D721Med (cell line): Measurements from ENCODE around the gene ACER3.

Experiments used
- DNase-seq: peaks from one replicate; pipeline ENCODE4 v3.0.0; 2011; ENCODE audit warnings: low spot score; ENCODE audit not compliant: insufficient read length
- FAIRE-seq: peaks from 2 replicates; lab custom pipeline; 2011; peaks lifted over from hg19 to GRCh38; lab: Jason Lieb, UNC
- CTCF ChIP-seq: IDR thresholded peaks from 2 replicates; pipeline ENCODE4 v1.5.1; 2012; ENCODE audit warnings: mild to moderate bottlenecking, control low read depth; ENCODE audit not compliant: insufficient read depth; ENCODE audit errors: missing control alignments

The ACER3 gene

GRCh38 chr11:77039491-77040400 lies 179.0 kb downstream of the ACER3 start:
- DNase-seq (no peak), FAIRE-seq (no peak)

GRCh38 chr11:77040401-77040777 lies 179.7 kb downstream of the ACER3 start:
- FAIRE-seq (no peak), DNase-seq (no peak)
- no peak for TF ChIP-seq CTCF

More at GRCh38 chr11:77039491-77040400, 179.0 kb downstream of the ACER3 start:
- peak; percentile 51 for TF ChIP-seq CTCF

GRCh38 chr11:77040889-77041288 lies 180.2 kb downstream of the ACER3 start:
- no peak for TF ChIP-seq CTCF
- DNase-seq, result no peak
- no peak for FAIRE-seq

GRCh38 chr11:77042111-77042726 lies 181.5 kb downstream of the ACER3 start:
- TF ChIP-seq CTCF, result no peak
- no peak for DNase-seq
- FAIRE-seq, result no peak

- DNase-seq, result no peak
- no peak for TF ChIP-seq CTCF
- FAIRE-seq, result no peak
Measured at GRCh38 chr11:77044356-77044755, 183.6 kb downstream of the ACER3 start.

GRCh38 chr11:77044886-77045285 lies 184.2 kb downstream of the ACER3 start:
- TF ChIP-seq CTCF, result no peak
- no peak for FAIRE-seq
- DNase-seq, result no peak

- TF ChIP-seq CTCF, result peak; percentile 53
- FAIRE-seq (no peak), DNase-seq (peak; percentile 82)
Measured at GRCh38 chr11:77046060-77046501, 185.4 kb downstream of the ACER3 start.
